ENCODE measurements around the gene ERO1B.
A peak's percentile ranks its signal among the peaks of the same experiment; 100 is the strongest.

The ERO1B gene

DNA sequence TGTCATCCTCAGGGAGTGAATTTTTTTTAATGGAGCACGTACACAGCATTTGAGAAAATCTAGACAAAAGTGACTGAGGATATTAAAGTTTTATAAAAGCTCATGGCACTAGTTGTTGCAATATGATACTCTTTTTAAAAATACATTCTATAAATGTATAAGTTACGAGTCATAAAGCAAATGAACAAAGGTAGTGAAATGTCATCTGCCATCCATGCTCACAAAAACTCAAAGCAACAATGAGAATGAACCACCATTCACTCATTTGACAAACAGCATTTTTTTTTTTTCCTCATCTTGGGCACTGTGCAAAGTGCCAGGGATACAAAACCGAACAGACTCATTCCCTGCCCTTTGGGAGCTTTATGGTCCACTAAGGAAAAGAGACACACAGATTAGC is 100.7 kb downstream of the ERO1B start:
- no peak for DNase-seq (ENCODE audit: low spot score)

GRCh38 chr1:236179634-236180033 is 102.1 kb downstream of the ERO1B start:
- DNase-seq (ENCODE audit: low spot score), result no peak

DNA sequence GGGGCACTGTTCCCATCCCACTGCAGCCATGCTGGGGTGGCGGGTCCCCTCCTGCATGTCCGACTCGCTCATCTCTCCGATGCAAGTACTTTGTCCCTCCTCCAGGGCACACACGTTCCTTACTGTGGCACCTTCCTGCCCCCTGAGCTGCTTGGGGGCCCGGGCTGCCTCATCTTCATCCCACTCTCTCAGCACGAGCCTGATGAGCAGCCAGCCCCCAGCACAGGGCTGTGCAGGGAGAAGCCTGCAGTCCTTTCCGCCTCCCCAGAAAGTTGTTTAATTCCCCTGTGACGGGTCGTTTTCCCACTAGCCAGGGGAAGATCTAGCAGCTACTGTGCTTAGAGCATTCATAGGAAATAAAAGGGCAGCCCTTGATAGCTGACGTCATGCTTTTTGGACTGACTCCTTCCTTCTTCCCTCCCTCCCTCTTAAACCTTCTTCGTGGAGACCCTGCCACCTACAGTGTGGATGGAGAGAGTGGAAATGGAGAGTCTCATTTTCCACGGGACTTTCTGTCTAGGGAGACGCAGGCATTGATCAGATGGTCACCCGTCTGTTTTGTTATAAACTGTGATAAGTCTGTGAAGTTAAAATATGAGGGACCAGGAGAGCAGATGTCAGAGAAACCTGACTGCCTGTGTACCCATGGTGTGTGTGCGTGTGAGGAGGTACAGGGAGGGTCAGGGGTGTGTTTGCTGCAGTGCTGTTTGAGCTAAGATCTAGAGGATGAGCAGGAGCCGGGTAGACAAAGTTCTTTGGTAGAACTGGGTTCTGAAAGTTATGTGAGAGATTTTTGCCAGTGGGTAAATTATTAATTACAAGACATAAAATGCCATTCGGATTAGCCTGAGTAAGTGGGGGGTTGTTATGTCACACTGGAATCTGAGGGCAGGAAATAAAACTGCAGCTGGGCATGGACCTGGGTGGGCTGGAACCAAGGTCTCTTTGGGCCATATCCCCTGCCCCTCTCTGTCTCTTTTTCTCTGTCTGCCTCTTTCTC is 105.1 kb downstream of the ERO1B start:
- peak; percentile 25 for DNase-seq (ENCODE audit: low spot score)

- DNase-seq (ENCODE audit: low spot score), result no peak
Measured at GRCh38 chr1:236175642-236176336, 106.0 kb downstream of the ERO1B start.

- no peak for DNase-seq (ENCODE audit: low spot score)
Measured at GRCh38 chr1:236173174-236173767, 108.5 kb downstream of the ERO1B start.

GRCh38 chr1:236172041-236172579 is 109.6 kb downstream of the ERO1B start:
- DNase-seq (ENCODE audit: low spot score), result no peak

DNA sequence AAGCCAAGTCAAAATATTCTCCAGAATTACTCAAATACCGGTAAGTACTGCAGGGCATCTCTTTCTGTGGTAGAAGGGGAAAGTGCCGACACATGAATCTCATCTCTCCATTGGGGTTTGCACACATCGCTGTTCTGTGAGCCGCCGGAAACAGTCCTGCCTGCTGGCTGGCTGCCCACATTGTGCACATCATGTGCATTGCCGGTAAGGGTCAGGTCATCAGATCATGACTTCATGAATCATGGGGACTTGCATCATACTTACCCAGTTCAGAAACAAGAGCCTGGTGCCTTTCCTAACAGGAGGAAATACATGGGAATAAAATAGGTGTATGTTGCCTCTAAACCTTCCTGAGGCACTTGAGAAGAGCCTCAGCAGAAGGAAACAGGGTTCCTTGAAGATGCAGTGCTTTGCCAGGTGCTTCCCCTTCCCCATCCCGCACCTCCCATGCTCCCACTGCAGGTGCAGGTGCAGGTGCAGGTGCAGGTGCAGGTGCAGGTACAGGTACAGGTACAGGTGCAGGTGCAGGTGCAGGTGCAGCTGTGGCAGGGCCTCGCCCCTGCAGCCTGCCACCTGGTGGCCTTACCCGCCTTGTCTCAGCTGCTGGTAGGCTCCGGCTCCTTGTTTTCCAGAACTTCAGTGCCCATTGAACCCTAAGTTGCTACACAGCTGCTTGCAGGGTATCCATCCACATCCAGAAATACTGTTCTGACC is 112.9 kb downstream of the ERO1B start:
- no peak for DNase-seq (ENCODE audit: low spot score)

GRCh38 chr1:236167578-236167977 is 114.2 kb downstream of the ERO1B start:
- DNase-seq (ENCODE audit: low spot score), result no peak

- DNase-seq (ENCODE audit: low spot score), result no peak
Measured at GRCh38 chr1:236167154-236167553, 114.6 kb downstream of the ERO1B start.

DNA sequence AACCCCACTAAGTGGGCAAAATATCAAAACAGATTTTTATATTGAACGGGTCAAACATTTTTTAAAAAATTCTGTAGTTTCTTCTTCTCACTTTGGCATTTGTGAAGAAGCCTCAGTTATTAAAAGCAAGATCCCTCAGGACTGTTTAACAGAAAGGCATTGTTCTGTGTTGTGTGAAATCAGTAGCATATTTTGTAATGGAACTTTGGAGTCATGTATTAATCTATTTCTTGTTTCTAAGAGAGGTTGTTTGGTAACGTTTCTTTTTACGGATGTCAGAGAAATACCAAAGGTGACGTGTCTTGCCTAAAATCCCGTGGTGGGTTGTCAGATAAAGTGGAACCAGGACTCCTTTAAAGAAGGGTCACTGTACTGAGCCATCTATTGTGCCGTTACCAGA is 115.7 kb downstream of the ERO1B start:
- DNase-seq (ENCODE audit: low spot score), result no peak
